B cell (primary cell): ENCODE data around the gene ZNF256. TPM values are rescaled to one million over a fixed set of nuclear protein-coding genes. Genes with fewer than 3 reads are reported as not detected.
A peak's percentile ranks its signal among the peaks of the same experiment; 100 is the strongest.

Source experiments
- ATAC-seq: fragments of 200-7000 bp; cut with Tn5 transposase; one replicate; pipeline ENCODE4 v1.10.0; 2021; ENCODE audit warnings: low read depth, mild to moderate bottlenecking, moderate number of reproducible peaks, moderate library complexity
- CTCF ChIA-PET: fragments of 350-600 bp; sonication (Branson Sonifier 250); formaldehyde crosslinking; loops from one replicate; lab custom pipeline; 2021; ENCODE audit warnings: antibody characterized with exemption, inconsistent platforms; lab: Charles Lee
- POLR2A ChIA-PET: fragments of 350-600 bp; sonication (Branson Sonifier 250); formaldehyde crosslinking; loops from one replicate; lab custom pipeline; 2021; ENCODE audit warnings: antibody characterized with exemption; lab: Charles Lee
- DNase-seq: peaks from one replicate; pipeline ENCODE4 v3.0.0; 2013
- H2AFZ ChIP-seq: 2 replicates; pipeline ENCODE4 v1.6.1; 2012; ENCODE audit warnings: mild to moderate bottlenecking, low read depth, low read length; ENCODE audit not compliant: insufficient read depth, poor library complexity, severe bottlenecking
- H3K27ac ChIP-seq, 2 donors: 1 replicate in 1 of 2; 2 replicates in 1 of 2; pipeline ENCODE4 v1.5.1; 2012 to 2013; ENCODE audit warnings: low read length in 2 of 2, mild to moderate bottlenecking in 2 of 2, moderate library complexity in 1 of 2
- H3K27me3 ChIP-seq, 4 experiments: fragments of 200-600 bp in 1 of 4; sonication (generic) in 1 of 4; replicated peaks in 1 of 4; 1 replicate in 2 of 4; 2 replicates in 2 of 4; pipeline versions ENCODE4 v1.6.1 to v1.7.0; 2013 to 2016; ENCODE audit warnings: low read length in 3 of 4, mild to moderate bottlenecking in 2 of 4, mixed read lengths in 1 of 4, moderate library complexity in 1 of 4; ENCODE audit not compliant: insufficient read depth in 4 of 4, control insufficient read depth in 3 of 4; ENCODE audit errors: control extremely low read depth in 1 of 4
- H3K36me3 ChIP-seq, 2 experiments: replicated peaks in 1 of 2; 1 replicate in 1 of 2; 2 replicates in 1 of 2; pipeline versions ENCODE4 v1.6.1 to v1.7.1; 2013; ENCODE audit warnings: low read length in 1 of 2; ENCODE audit not compliant: insufficient read depth in 2 of 2, control insufficient read depth in 1 of 2; ENCODE audit errors: control extremely low read depth in 1 of 2, extremely low read depth in 1 of 2
- H3K4me1 ChIP-seq, 2 donors: fragments of 200-600 bp in 1 of 2; sonication (generic) in 1 of 2; 1 replicate in 1 of 2; 2 replicates in 1 of 2; pipeline versions ENCODE4 v1.5.1 to v1.6.1; 2013 to 2017; ENCODE audit warnings: low read length in 2 of 2; ENCODE audit not compliant: control insufficient read depth in 2 of 2, insufficient read depth in 2 of 2
- H3K4me2 ChIP-seq: replicated peaks from 2 replicates; pipeline ENCODE3; 2012; ENCODE audit warnings: mild to moderate bottlenecking, low read depth, low read length; ENCODE audit not compliant: poor library complexity, severe bottlenecking
- H3K4me3 ChIP-seq, 5 experiments: fragments of 200-600 bp in 1 of 5; sonication (generic) in 1 of 5; 1 replicate in 3 of 5; 2 replicates in 2 of 5; pipeline versions ENCODE4 v1.5.1 to v1.7.0; 2011 to 2016; ENCODE audit warnings: low read length in 4 of 5, mild to moderate bottlenecking in 4 of 5, low read depth in 2 of 5, control low read depth in 1 of 5, moderate library complexity in 1 of 5; ENCODE audit not compliant: insufficient read depth in 1 of 5; ENCODE audit errors: control extremely low read depth in 1 of 5, extremely low read depth in 1 of 5
- H3K79me2 ChIP-seq: fragments of 200-600 bp; sonication (generic); one replicate; pipeline ENCODE4 v1.6.0; 2016; ENCODE audit warnings: low read length; ENCODE audit not compliant: control insufficient read depth, insufficient read depth
- H3K9ac ChIP-seq: fragments of 200-600 bp; sonication (generic); 2 replicates; pipeline ENCODE4 v1.6.1; 2017; ENCODE audit warnings: mild to moderate bottlenecking, low read length, moderate library complexity
- H3K9me3 ChIP-seq, 3 donors: one replicate each; pipeline versions ENCODE4 v1.6.1 to v1.7.1; 2013; ENCODE audit warnings: low read length in 2 of 3; ENCODE audit not compliant: control insufficient read depth in 2 of 3, insufficient read depth in 1 of 3; ENCODE audit errors: control extremely low read depth in 1 of 3
- H4K20me1 ChIP-seq: 2 replicates; pipeline ENCODE4 v1.6.0; 2012; ENCODE audit warnings: mild to moderate bottlenecking, low read length; ENCODE audit not compliant: insufficient read depth, control insufficient read depth, poor library complexity, severe bottlenecking
- H3K27ac Mint-ChIP-seq: one replicate; pipeline ENCODE4 v1.8.0; 2021; ENCODE audit warnings: mixed read lengths
- H3K27me3 Mint-ChIP-seq: one replicate; pipeline ENCODE4 v1.8.0; 2021; ENCODE audit warnings: mixed read lengths
- H3K4me1 Mint-ChIP-seq: one replicate; pipeline ENCODE4 v1.8.0; 2021; ENCODE audit warnings: mixed read lengths
- H3K4me3 Mint-ChIP-seq: one replicate; pipeline ENCODE4 v1.8.0; 2021; ENCODE audit warnings: mixed read lengths
- H3K9me3 Mint-ChIP-seq: one replicate; pipeline ENCODE4 v1.8.0; 2022; ENCODE audit warnings: mixed read lengths; ENCODE audit not compliant: insufficient read depth
- CTCF ChIP-seq: fragments of 200-600 bp; IDR thresholded peaks from one replicate; pipeline ENCODE4 v1.8.0; 2022; ENCODE audit warnings: antibody characterized with exemption, mild to moderate bottlenecking
- EZH2 ChIP-seq: IDR thresholded peaks from 2 replicates; pipeline ENCODE4 v1.6.1; 2012; ENCODE audit warnings: borderline replicate concordance, low read depth, mild to moderate bottlenecking, moderate library complexity, low read length; ENCODE audit not compliant: insufficient read depth, poor library complexity, severe bottlenecking
- WGBS: methylation state at CpG from one replicate; pipeline ENCODE4 v1.1.5; 2013; ENCODE audit warnings: missing lambda C conversion rate; ENCODE audit not compliant: insufficient coverage; 5-methylcytosine and 5-hydroxymethylcytosine counted together
- intact Hi-C: fragments of 100-400 bp; cut with micrococcal nuclease; formaldehyde crosslinking; loops from one replicate; pipeline ENCODE4 v1.10.0; 2022
- polyA plus RNA-seq: library from polyadenylated mRNA; depleted of rRNA; stranded (reverse); fragments of >200 nt; gene quantifications from 2 replicates; pipeline ENCODE4 v1.2.3, GENCODE V29; 2012
- total RNA-seq, 2 donors: library from RNA; stranded (reverse); fragments of 120-200 nt in 1 of 2; gene quantifications; 1 replicate in 1 of 2; 2 replicates in 1 of 2; pipeline versions ENCODE4 v1.2.3 to v1.2.4, GENCODE V29; 2013 to 2022

Gene ZNF256
- total and polyA plus RNA-seq, 2 donors (not counting 1 experiment from before 2014, with no cell fraction given), result 10.0 to 18.3 TPM

DNA sequence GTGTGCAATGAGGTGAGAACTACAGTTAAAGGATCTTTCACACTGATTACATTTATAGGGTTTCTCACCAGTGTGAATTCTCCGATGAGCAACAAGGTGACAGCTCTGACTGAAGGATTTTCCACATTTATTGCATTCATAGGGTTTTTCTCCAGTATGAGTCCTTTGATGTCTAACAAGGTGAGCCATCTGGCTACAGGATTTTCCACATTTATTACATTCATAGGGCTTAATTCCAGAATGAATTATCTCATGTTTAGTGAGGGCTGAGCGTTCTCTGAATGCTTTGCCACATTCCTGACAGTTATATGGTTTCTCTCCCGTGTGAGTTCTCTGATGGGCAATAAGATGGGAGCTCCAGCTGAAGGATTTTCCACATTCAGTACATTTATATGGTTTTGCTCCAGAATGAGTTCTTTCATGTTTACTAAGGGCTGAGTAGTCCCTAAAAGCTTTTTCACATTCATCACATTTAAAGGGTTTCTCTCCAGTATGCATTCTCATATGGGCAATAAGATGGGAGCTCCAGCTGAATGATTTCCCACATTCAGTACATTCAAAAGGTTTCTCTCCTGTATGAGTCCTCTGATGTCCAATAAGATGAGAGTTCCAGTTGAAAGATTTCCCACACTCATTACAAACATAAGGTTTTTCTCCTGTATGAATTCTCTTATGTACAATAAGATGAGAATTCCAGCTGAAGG, 31.2 kb upstream of the ZNF256 start:
- no peak overlapping the region for H3K9ac ChIP-seq
- H4K20me1 ChIP-seq, result no peaks in the 10 kb centered on the region
- H3K79me2 ChIP-seq, result no peaks in the 10 kb centered on the region
- Mint-ChIP-seq H3K4me1 (no peaks in the 10 kb centered on the region), H3K27ac (no peak overlapping the region), H3K9me3 (peaks cover 34% of the 10 kb centered on the region), H3K27me3 (no peaks in the 10 kb centered on the region), H3K4me3 (no peak overlapping the region)
- no peak overlapping the region for H3K27ac ChIP-seq
- TF ChIP-seq CTCF (no peak), EZH2 (no peak)
- DNase-seq (no peak), ATAC-seq (no peak)
- 100% methylated on average over 1 of the region's 3 CpGs for WGBS
- POLR2A ChIA-PET, result no interaction called here
- H3K27me3 ChIP-seq, result no peaks in the 10 kb centered on the region
- H3K4me3 ChIP-seq, result peak overlapping the region in 1 of 5 experiments; percentile 2
- H3K36me3 ChIP-seq, result peaks cover 10 to 49% of the 10 kb centered on the region in 2 experiments
- CTCF ChIA-PET, result no interaction called here
- no peak overlapping the region for H3K4me2 ChIP-seq
- intact Hi-C loops, result no loop called here
- H3K9me3 ChIP-seq, result peaks cover 31 to 95% (median 58%) of the 10 kb centered on the region in 3 donors
- no peak overlapping the region for H2AFZ ChIP-seq
- no peaks in the 10 kb centered on the region for H3K4me1 ChIP-seq

GRCh38 chr19:57974434-57974833, 26.9 kb upstream of the ZNF256 start, which contains the start of gene C19orf18:
Gene C19orf18 (minus strand): TSS chr19:57974534. CDS start chr19:57974432, 102 bp downstream.
- DNase-seq, result no peak
- intact Hi-C loops, result no loop called here
- Histone ChIP-seq H3K9me3 (peaks cover 18 to 82% (median 70%) of the 10 kb centered on the region in 3 donors), H3K79me2 (no peaks in the 10 kb centered on the region), H3K27ac (no peak within 1 kb of the TSS), H3K9ac (no peak within 1 kb of the TSS), H3K36me3 (peaks cover 0 to 11% of the 10 kb centered on the region in 2 experiments), H3K4me3 (no peak within 1 kb of the TSS), H4K20me1 (no peaks in the 10 kb centered on the region), H3K4me2 (no peak within 1 kb of the TSS), H3K27me3 (no peaks in the 10 kb centered on the region), H3K4me1 (no peaks in the 10 kb centered on the region), H2AFZ (no peak within 1 kb of the TSS)
- Mint-ChIP-seq H3K4me3 (no peak within 1 kb of the TSS), H3K27me3 (no peaks in the 10 kb centered on the region), H3K27ac (no peak within 1 kb of the TSS), H3K9me3 (peaks cover 28% of the 10 kb centered on the region), H3K4me1 (no peaks in the 10 kb centered on the region)
- 100% methylated on average over 3 of the region's 4 CpGs for WGBS
- ATAC-seq, result no peak
- CTCF ChIA-PET, result no interaction called here
- POLR2A ChIA-PET, result no interaction called here
- TF ChIP-seq EZH2, result no peak
- TF ChIP-seq CTCF, result no peak
